Measurements from ENCODE around the gene RBM18. TPM values are rescaled to one million over a fixed set of nuclear protein-coding genes. Genes with fewer than 3 reads are reported as not detected.

RBM18 gene
- polyA plus RNA-seq, 3 donors, result 31.9 to 33.4 (median 33.3) TPM

Other genes starting within 250 kb of the RBM18 start
- gene TTLL11, start 171.5 kb downstream of the RBM18 start, polyA plus RNA-seq (ENCODE audit: insufficient read length in 3 of 3), result 1 to 10 TPM; 6.2 to 8.9 (median 8.5) TPM
- 10 to 100 TPM; 79.0 to 93.6 (median 80.4) TPM for gene NDUFA8, start 105.1 kb downstream of the RBM18 start, polyA plus RNA-seq (ENCODE audit: insufficient read length in 3 of 3)
- 1 to 10 TPM; 2.6 to 4.1 (median 3.5) TPM for gene MORN5, start 104.9 kb downstream of the RBM18 start, polyA plus RNA-seq (ENCODE audit: insufficient read length in 3 of 3)
- gene LHX6, start 35.9 kb downstream of the RBM18 start, polyA plus RNA-seq (ENCODE audit: insufficient read length in 3 of 3), result 1 to 10 TPM; 3.7 to 4.8 (median 4.5) TPM
- 10 to 100 TPM; 38.4 to 53.4 (median 46.6) TPM for gene MRRF, start within 50 bp of the RBM18 start, polyA plus RNA-seq (ENCODE audit: insufficient read length in 3 of 3)
- gene PTGS1, start 106.2 kb upstream of the RBM18 start, polyA plus RNA-seq (ENCODE audit: insufficient read length in 3 of 3), result 1 to 10 TPM; 3.9 to 5.3 (median 4.4) TPM
- not detected for gene OR1J1, start 213.1 kb upstream of the RBM18 start, polyA plus RNA-seq (ENCODE audit: insufficient read length in 3 of 3)
- not detected for gene OR1J2, start 246.0 kb upstream of the RBM18 start, polyA plus RNA-seq (ENCODE audit: insufficient read length in 3 of 3)